Transverse colon (tissue), 4 donors: ENCODE measurements around the gene KLK3.

ENCODE experiments used
- POLR2A ChIP-seq: fragments of 450-650 bp; IDR thresholded peaks from one replicate; pipeline ENCODE4 v1.6.1; 2016; ENCODE audit warnings: antibody characterized with exemption, mild to moderate bottlenecking, moderate library complexity
- POLR2AphosphoS5 ChIP-seq, 3 donors: sonication (generic); formaldehyde crosslinking; IDR thresholded peaks; one replicate each; pipeline ENCODE4 v1.6.1; 2016; ENCODE audit warnings: antibody characterized with exemption in 3 of 3
- TF ChIP-seq, protein P1 (sequence below), 5 experiments: fragments of 200-600 bp in 3 of 5; fragments of 450-650 bp in 2 of 5; sonication (generic) in 3 of 5; IDR thresholded peaks; 1 replicate in 2 of 5; 2 replicates in 3 of 5; pipeline ENCODE4 v1.5.1; 2016 to 2017; ENCODE audit warnings: antibody characterized with exemption in 5 of 5, inconsistent platforms in 3 of 5, mild to moderate bottlenecking in 2 of 5, moderate library complexity in 1 of 5

DNA sequence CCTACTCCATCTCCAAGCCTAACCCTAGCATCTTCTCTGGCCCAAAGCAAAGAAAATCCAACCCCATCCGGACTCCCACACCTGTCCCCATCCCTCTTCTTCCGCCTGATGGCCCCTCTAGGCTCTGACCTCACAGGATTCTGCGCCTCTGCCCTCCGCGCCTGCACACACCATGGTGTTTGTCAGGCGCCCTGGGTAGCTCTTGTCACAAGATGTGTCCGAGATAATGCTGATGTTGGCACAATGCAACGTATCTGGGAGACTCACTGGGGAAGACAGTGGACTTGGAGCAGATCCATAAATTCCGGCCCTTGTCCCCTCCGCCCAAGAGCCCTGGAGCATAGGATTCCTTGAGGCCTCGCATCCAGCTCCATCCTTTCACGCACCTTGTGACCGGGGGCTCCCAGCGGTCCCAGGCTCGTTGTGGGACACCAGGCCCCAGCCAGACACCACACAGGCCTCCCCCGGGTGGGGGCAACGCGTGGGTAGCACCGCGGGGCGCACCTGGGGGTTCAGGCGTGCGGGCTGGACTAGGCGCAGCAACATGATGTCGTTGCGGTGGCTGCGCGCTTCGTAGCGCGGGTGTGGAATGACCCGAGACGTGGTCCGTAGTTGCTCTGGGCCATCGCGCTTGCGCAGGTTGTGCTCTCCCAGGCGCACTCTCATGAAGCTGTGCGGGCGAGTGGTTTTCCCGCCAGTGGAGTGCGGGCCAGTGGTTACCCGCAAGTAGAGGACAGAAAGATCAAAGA, 28.0 kb upstream of the KLK3 start:
- TF ChIP-seq, protein P1, sequence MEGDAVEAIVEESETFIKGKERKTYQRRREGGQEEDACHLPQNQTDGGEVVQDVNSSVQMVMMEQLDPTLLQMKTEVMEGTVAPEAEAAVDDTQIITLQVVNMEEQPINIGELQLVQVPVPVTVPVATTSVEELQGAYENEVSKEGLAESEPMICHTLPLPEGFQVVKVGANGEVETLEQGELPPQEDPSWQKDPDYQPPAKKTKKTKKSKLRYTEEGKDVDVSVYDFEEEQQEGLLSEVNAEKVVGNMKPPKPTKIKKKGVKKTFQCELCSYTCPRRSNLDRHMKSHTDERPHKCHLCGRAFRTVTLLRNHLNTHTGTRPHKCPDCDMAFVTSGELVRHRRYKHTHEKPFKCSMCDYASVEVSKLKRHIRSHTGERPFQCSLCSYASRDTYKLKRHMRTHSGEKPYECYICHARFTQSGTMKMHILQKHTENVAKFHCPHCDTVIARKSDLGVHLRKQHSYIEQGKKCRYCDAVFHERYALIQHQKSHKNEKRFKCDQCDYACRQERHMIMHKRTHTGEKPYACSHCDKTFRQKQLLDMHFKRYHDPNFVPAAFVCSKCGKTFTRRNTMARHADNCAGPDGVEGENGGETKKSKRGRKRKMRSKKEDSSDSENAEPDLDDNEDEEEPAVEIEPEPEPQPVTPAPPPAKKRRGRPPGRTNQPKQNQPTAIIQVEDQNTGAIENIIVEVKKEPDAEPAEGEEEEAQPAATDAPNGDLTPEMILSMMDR (IDR thresholded peaks at IDR 0.05): no peak
- no peak for TF ChIP-seq POLR2A
- TF ChIP-seq POLR2AphosphoS5 (IDR thresholded peaks at IDR 0.05): no peak
